Measurements from ENCODE around the gene TYW1B.
"Not testable (repeated sequence)": the region's sequence is repeated elsewhere in the genome, so short reads cannot be mapped to it uniquely, and the experiment has no call there.

DNA sequence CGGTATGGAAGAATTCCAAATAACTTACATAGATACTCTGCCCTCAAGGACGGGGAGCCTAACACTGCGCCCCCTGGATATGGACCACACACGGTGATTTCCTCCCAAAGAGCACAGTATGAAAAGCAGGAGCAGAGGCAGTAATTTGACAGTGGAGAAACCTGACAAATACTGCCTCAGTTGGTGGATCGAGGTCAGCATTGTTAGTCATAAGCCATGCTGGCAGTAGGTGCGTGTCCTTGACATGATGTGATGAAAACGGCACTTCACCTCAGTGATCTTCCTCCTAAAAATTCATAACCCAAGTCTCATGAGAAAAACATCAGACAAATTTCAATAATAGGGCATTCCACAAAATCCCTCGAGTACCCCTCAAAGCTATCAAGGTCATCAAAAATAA, 224.5 kb downstream of the TYW1B start:
- TF ChIP-seq CTCF, POLR2A, EP300 (IDR thresholded peaks at IDR 0.05): not testable (repeated sequence)

Data from gastroesophageal sphincter (tissue), 3 donors.